ENCODE measurements around the gene LSM6. TPM values are rescaled to one million over a fixed set of nuclear protein-coding genes. Genes with fewer than 3 reads are reported as not detected.

Gene LSM6
- total and polyA plus RNA-seq, 9 donors, result 19.6 to 48.5 (median 28.3) TPM

- no peak for DNase-seq
- Histone ChIP-seq H3K9me3 (no peaks in the 10 kb centered on the region), H3K27me3 (no peaks in the 10 kb centered on the region), H3K36me3 (no peaks in the 10 kb centered on the region), H3K4me3 (no peak overlapping the region), H3K27ac (no peak overlapping the region), H3K4me1 (ENCODE audit: insufficient read depth) (no peaks in the 10 kb centered on the region)
- 82 to 88% (median 86%) methylated on average over 2 of the region's 2 CpGs for WGBS, 3 donors
- TF ChIP-seq CTCF (IDR thresholded peaks at IDR 0.05) (no peak), POLR2A (IDR thresholded peaks at IDR 0.05) (no peak), EP300 (IDR thresholded peaks at IDR 0.05) (no peak)
- intact Hi-C loops (cut with DNase I), result no loop called here
Measured at GRCh38 chr4:146202665-146203064, 27.1 kb downstream of the LSM6 start.

- Histone ChIP-seq H3K4me3 (no peak overlapping the region), H3K9me3 (no peaks in the 10 kb centered on the region), H3K27me3 (no peaks in the 10 kb centered on the region), H3K4me1 (ENCODE audit: insufficient read depth) (peaks cover 2% of the 10 kb centered on the region), H3K27ac (no peak overlapping the region), H3K36me3 (no peaks in the 10 kb centered on the region)
- no peak for TF ChIP-seq POLR2A (IDR thresholded peaks at IDR 0.05)
- no peak for TF ChIP-seq EP300 (IDR thresholded peaks at IDR 0.05)
- TF ChIP-seq CTCF (IDR thresholded peaks at IDR 0.05), result no peak
- WGBS, 3 donors, result 66 to 79% (median 78%) methylated on average over 5 of the region's 5 CpGs
- no peak for DNase-seq
- intact Hi-C loops (cut with DNase I), result no loop called here
Measured at GRCh38 chr4:146207410-146207809, 31.9 kb downstream of the LSM6 start.

- intact Hi-C loops (cut with DNase I), result no loop called here
- DNase-seq, result no peak
- Histone ChIP-seq H3K27me3 (no peaks in the 10 kb centered on the region), H3K36me3 (no peaks in the 10 kb centered on the region), H3K9me3 (no peaks in the 10 kb centered on the region), H3K4me3 (no peak overlapping the region), H3K4me1 (ENCODE audit: insufficient read depth) (peaks cover 2% of the 10 kb centered on the region), H3K27ac (no peak overlapping the region)
- 35 to 61% (median 36%) methylated on average over 2 of the region's 2 CpGs for WGBS, 3 donors
- TF ChIP-seq CTCF (IDR thresholded peaks at IDR 0.05) (no peak), EP300 (IDR thresholded peaks at IDR 0.05) (no peak), POLR2A (IDR thresholded peaks at IDR 0.05) (no peak)
Measured at GRCh38 chr4:146210890-146211289, 35.4 kb downstream of the LSM6 start.

- TF ChIP-seq POLR2A (IDR thresholded peaks at IDR 0.05) (no peak), EP300 (IDR thresholded peaks at IDR 0.05) (no peak), CTCF (IDR thresholded peaks at IDR 0.05) (no peak)
- WGBS, 3 donors, result 23 to 54% (median 24%) methylated on average over 7 of the region's 7 CpGs
- no peaks in the 10 kb centered on the region for H3K36me3 ChIP-seq
- peaks cover 2% of the 10 kb centered on the region for H3K4me1 ChIP-seq (ENCODE audit: insufficient read depth)
- no peaks in the 10 kb centered on the region for H3K9me3 ChIP-seq
- DNase-seq, result no peak
- H3K27me3 ChIP-seq, result no peaks in the 10 kb centered on the region
- H3K27ac ChIP-seq, result no peak overlapping the region
- no peak overlapping the region for H3K4me3 ChIP-seq
- intact Hi-C loops (cut with DNase I), result no loop called here
Measured at GRCh38 chr4:146211440-146211839, 35.9 kb downstream of the LSM6 start.

- Histone ChIP-seq H3K27ac (no peak overlapping the region), H3K27me3 (no peaks in the 10 kb centered on the region), H3K9me3 (no peaks in the 10 kb centered on the region), H3K36me3 (no peaks in the 10 kb centered on the region), H3K4me1 (ENCODE audit: insufficient read depth) (peaks cover 2% of the 10 kb centered on the region), H3K4me3 (no peak overlapping the region)
- DNase-seq, result no peak
- TF ChIP-seq POLR2A (IDR thresholded peaks at IDR 0.05) (no peak), EP300 (IDR thresholded peaks at IDR 0.05) (no peak), CTCF (IDR thresholded peaks at IDR 0.05) (no peak)
- intact Hi-C loops (cut with DNase I), result no loop called here
- WGBS, 3 donors, result 86 to 94% (median 91%) methylated on average over 9 of the region's 9 CpGs
Measured at GRCh38 chr4:146212781-146213180, 37.3 kb downstream of the LSM6 start.

Data from ovary (tissue), 9 donors.